WTC11 (cell line): ENCODE measurements around the gene RFK. TPM values are rescaled to one million over a fixed set of nuclear protein-coding genes. Genes with fewer than 3 reads are reported as not detected.
A peak's percentile ranks its signal among the peaks of the same experiment; 100 is the strongest.

Source experiments
- ATAC-seq: fragments of 200-7000 bp; cut with Tn5 transposase; 2 replicates; pipeline ENCODE4 v1.10.0; 2021; ENCODE audit warnings: mild to moderate bottlenecking, moderate library complexity
- CTCF ChIA-PET: fragments of 300-600 bp; sonication (Branson Sonifier 250); formaldehyde crosslinking; loops from one replicate; lab custom pipeline; 2021; ENCODE audit warnings: antibody characterized with exemption; lab: Charles Lee
- POLR2A ChIA-PET: fragments of 350-600 bp; sonication (Branson Sonifier 250); formaldehyde crosslinking; loops from one replicate; lab custom pipeline; 2021; ENCODE audit warnings: antibody characterized with exemption; lab: Charles Lee
- DNase-seq: peaks from one replicate; pipeline ENCODE4 v3.0.0; 2021; ENCODE audit warnings: low spot score
- H3K27ac Mint-ChIP-seq: 2 replicates; pipeline ENCODE4 v1.8.0; 2021; ENCODE audit warnings: mixed read lengths
- H3K27me3 Mint-ChIP-seq: 2 replicates; pipeline ENCODE4 v1.8.0; 2021; ENCODE audit warnings: low read depth, mild to moderate bottlenecking, moderate library complexity, mixed read lengths
- H3K36me3 Mint-ChIP-seq: 2 replicates; pipeline ENCODE4 v1.8.0; 2021; ENCODE audit warnings: mixed read lengths
- H3K4me1 Mint-ChIP-seq: 2 replicates; pipeline ENCODE4 v1.8.0; 2022; ENCODE audit warnings: mixed read lengths
- H3K4me3 Mint-ChIP-seq: 2 replicates; pipeline ENCODE4 v1.8.0; 2021; ENCODE audit warnings: mild to moderate bottlenecking, moderate library complexity, mixed read lengths
- H3K9me3 Mint-ChIP-seq: 2 replicates; pipeline ENCODE4 v1.8.0; 2021; ENCODE audit warnings: mixed read lengths
- CBFB ChIP-seq: sonication (generic); formaldehyde crosslinking; IDR thresholded peaks from 2 replicates; pipeline ENCODE4 v1.8.1; 2022; ENCODE audit warnings: mild to moderate bottlenecking, low read depth, missing genetic modification reagents
- ETV6 ChIP-seq: sonication (generic); formaldehyde crosslinking; IDR thresholded peaks from 2 replicates; pipeline ENCODE4 v1.8.1; 2022; ENCODE audit warnings: mild to moderate bottlenecking, missing genetic modification reagents
- FOXK1 ChIP-seq: sonication (generic); formaldehyde crosslinking; IDR thresholded peaks from 2 replicates; pipeline ENCODE4 v1.8.0; 2022; ENCODE audit warnings: mild to moderate bottlenecking, moderate library complexity, missing genetic modification reagents
- FOXP4 ChIP-seq: sonication (generic); formaldehyde crosslinking; IDR thresholded peaks from 2 replicates; pipeline ENCODE4 v1.8.0; 2022; ENCODE audit warnings: mild to moderate bottlenecking, missing genetic modification reagents
- IRF2 ChIP-seq: sonication (generic); formaldehyde crosslinking; IDR thresholded peaks from 2 replicates; pipeline ENCODE4 v1.8.0; 2022; ENCODE audit warnings: low read depth, missing genetic modification reagents, borderline replicate concordance
- JAZF1 ChIP-seq: fragments of 250-450 bp; sonication (Bioruptor Pico); IDR thresholded peaks from 2 replicates; pipeline ENCODE4 v1.9.0; 2021; ENCODE audit warnings: moderate library complexity, mild to moderate bottlenecking, inconsistent platforms
- MXD4 ChIP-seq: fragments of 250-450 bp; sonication (Bioruptor Pico); IDR thresholded peaks from 2 replicates; pipeline ENCODE4 v1.8.0; 2021; ENCODE audit warnings: mild to moderate bottlenecking, moderate library complexity, borderline replicate concordance
- MYBL2 ChIP-seq: sonication (generic); formaldehyde crosslinking; IDR thresholded peaks from 2 replicates; pipeline ENCODE4 v1.8.1; 2023; ENCODE audit warnings: mild to moderate bottlenecking, moderate library complexity, missing genetic modification reagents
- NR2C2 ChIP-seq: sonication (generic); formaldehyde crosslinking; IDR thresholded peaks from 2 replicates; pipeline ENCODE4 v1.8.0; 2022; ENCODE audit warnings: mild to moderate bottlenecking, missing genetic modification reagents
- RELA ChIP-seq: sonication (generic); formaldehyde crosslinking; IDR thresholded peaks from 2 replicates; pipeline ENCODE4 v1.8.1; 2022; ENCODE audit warnings: missing genetic modification reagents, mild to moderate bottlenecking, borderline replicate concordance
- RORB ChIP-seq: fragments of 250-450 bp; sonication (Bioruptor Pico); IDR thresholded peaks from 2 replicates; pipeline ENCODE4 v1.9.0; 2021; ENCODE audit warnings: mild to moderate bottlenecking
- SMAD3 ChIP-seq: sonication (generic); formaldehyde crosslinking; IDR thresholded peaks from 2 replicates; pipeline ENCODE4 v1.8.0; 2022; ENCODE audit warnings: missing genetic modification reagents, mild to moderate bottlenecking, borderline replicate concordance
- TEAD1 ChIP-seq: sonication (generic); formaldehyde crosslinking; IDR thresholded peaks from 2 replicates; pipeline ENCODE4 v1.8.0; 2022; ENCODE audit warnings: mild to moderate bottlenecking, missing genetic modification reagents
- ZBTB43 ChIP-seq: sonication (generic); formaldehyde crosslinking; IDR thresholded peaks from 2 replicates; pipeline ENCODE4 v1.8.1; 2023; ENCODE audit warnings: mild to moderate bottlenecking, missing genetic modification reagents
- ZMAT4 ChIP-seq: fragments of 250-450 bp; sonication (Bioruptor Pico); IDR thresholded peaks from 2 replicates; pipeline ENCODE4 v1.9.0; 2021; ENCODE audit warnings: mild to moderate bottlenecking
- total RNA-seq: library from RNA; stranded (reverse); gene quantifications from 3 replicates; pipeline ENCODE4 v1.2.3, GENCODE V29; 2021
- TF ChIP-seq, protein P1 (sequence below): sonication (generic); formaldehyde crosslinking; IDR thresholded peaks from 2 replicates; pipeline ENCODE4 v1.8.1; 2022; ENCODE audit warnings: mild to moderate bottlenecking, moderate library complexity, missing genetic modification reagents
- TF ChIP-seq, protein P2 (sequence below): sonication (generic); formaldehyde crosslinking; IDR thresholded peaks from 2 replicates; pipeline ENCODE4 v1.8.1; 2022; ENCODE audit warnings: mild to moderate bottlenecking, missing genetic modification reagents, moderate library complexity, borderline replicate concordance

The RFK gene
- total RNA-seq, 1 experiment from 2014 or later, result 14.9 TPM

DNA sequence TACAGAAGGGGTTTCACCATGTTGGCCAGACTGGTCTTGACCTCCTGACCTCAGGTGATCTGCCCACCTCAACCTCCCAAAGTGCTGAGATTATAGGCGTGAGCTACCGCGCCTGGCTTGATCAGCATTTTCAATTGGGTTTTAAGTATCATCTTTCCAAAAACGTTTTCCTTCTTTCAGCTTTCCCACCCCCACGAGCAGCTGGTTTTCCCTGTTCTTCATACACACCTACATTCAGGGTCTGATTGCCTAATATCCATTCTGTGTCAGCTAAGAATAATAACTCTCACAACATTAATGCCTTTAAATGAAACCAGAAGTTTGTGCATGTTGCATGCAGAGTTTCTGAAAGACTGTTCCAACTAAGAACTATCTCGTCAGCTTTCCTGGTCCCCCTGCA lies 38.3 kb downstream of the RFK start:
- Mint-ChIP-seq H3K4me1 (no peaks in the 10 kb centered on the region), H3K27me3 (no peaks in the 10 kb centered on the region), H3K9me3 (peaks cover 4% of the 10 kb centered on the region; the same call in 1 of the 2 replicates), H3K27ac (no peak overlapping the region), H3K4me3 (no peak overlapping the region), H3K36me3 (no peaks in the 10 kb centered on the region; the same call in 1 of the 2 replicates)
- ChIA-PET POLR2A (no interaction called here), CTCF (no interaction called here)
- ATAC-seq (no peak), DNase-seq (no peak)
- no peak for TF ChIP-seq MXD4
- TF ChIP-seq, protein P1, sequence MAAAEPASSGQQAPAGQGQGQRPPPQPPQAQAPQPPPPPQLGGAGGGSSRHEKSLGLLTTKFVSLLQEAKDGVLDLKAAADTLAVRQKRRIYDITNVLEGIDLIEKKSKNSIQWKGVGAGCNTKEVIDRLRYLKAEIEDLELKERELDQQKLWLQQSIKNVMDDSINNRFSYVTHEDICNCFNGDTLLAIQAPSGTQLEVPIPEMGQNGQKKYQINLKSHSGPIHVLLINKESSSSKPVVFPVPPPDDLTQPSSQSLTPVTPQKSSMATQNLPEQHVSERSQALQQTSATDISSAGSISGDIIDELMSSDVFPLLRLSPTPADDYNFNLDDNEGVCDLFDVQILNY (CRISPR knock-in tag), result no peak

DNA sequence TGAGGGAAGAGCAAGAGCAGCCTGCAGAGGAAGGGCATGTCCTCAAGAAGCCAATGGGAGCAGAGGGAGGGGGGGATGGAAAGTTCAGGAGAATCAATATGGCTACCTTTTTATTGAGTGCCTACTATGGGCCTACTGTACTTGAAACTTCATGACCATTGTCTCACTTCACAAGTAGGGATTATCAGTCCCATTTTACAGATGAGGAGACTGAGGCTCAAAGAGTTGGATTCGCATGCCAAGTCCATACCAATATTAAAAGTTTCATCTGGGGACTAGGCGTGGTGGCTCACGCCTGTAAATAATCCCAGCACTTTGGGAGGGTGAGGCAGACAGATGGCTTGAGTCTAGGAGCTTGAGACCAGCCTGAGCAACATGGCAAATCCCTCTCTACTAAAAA lies 40.0 kb downstream of the RFK start:
- POLR2A ChIA-PET, result no interaction called here
- no peaks in the 10 kb centered on the region; the same call in 1 of the 2 replicates for H3K36me3 Mint-ChIP-seq
- no peak overlapping the region for H3K4me3 Mint-ChIP-seq
- H3K27me3 Mint-ChIP-seq, result no peaks in the 10 kb centered on the region
- ATAC-seq (no peak), DNase-seq (no peak)
- TF ChIP-seq FOXK1, result no peak
- no peak for TF ChIP-seq SMAD3
- peaks cover 7% of the 10 kb centered on the region; the same call in 1 of the 2 replicates for H3K9me3 Mint-ChIP-seq
- peak overlapping the region; percentile 53; the same call in 1 of the 2 replicates for H3K27ac Mint-ChIP-seq
- no peaks in the 10 kb centered on the region for H3K4me1 Mint-ChIP-seq
- CTCF ChIA-PET, result no interaction called here

DNA sequence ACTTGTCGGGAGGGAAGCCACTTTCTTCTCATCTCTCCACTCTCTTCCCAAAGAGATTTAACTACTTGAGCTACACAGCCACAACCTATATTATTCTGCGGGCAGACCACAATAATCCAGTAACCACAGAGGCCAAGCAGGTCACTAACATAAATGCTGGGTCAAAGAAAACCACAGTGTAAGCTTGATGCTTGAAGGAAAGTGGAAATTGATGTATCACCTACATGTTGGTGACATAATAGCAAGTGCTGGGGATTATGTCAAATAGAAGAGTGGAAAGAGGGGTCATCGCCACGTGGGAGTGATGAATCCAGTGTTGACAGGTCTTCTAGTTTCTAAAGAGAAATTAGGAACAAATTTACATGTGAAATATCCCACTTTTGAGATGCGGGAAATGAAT lies 40.9 kb downstream of the RFK start:
- CTCF ChIA-PET, result no interaction called here
- DNase-seq, result no peak

More for the DNA sequence above, 40.9 kb downstream of the RFK start:
- Mint-ChIP-seq H3K4me3 (no peak overlapping the region), H3K36me3 (no peaks in the 10 kb centered on the region; the same call in 1 of the 2 replicates), H3K27ac (no peak overlapping the region), H3K4me1 (no peaks in the 10 kb centered on the region), H3K9me3 (peaks cover 7% of the 10 kb centered on the region; the same call in 1 of the 2 replicates), H3K27me3 (no peaks in the 10 kb centered on the region)
- ATAC-seq, result no peak
- no peak for TF ChIP-seq ZMAT4
- TF ChIP-seq FOXP4 (CRISPR knock-in tag), result no peak
- TF ChIP-seq MYBL2 (CRISPR knock-in tag), result no peak
- TF ChIP-seq ZBTB43 (CRISPR knock-in tag), result no peak
- no peak for TF ChIP-seq JAZF1 (CRISPR knock-in tag)
- TF ChIP-seq ETV6, result no peak
- no peak for TF ChIP-seq TEAD1
- no peak for TF ChIP-seq CBFB
- TF ChIP-seq NR2C2, result no peak
- TF ChIP-seq, protein P2, sequence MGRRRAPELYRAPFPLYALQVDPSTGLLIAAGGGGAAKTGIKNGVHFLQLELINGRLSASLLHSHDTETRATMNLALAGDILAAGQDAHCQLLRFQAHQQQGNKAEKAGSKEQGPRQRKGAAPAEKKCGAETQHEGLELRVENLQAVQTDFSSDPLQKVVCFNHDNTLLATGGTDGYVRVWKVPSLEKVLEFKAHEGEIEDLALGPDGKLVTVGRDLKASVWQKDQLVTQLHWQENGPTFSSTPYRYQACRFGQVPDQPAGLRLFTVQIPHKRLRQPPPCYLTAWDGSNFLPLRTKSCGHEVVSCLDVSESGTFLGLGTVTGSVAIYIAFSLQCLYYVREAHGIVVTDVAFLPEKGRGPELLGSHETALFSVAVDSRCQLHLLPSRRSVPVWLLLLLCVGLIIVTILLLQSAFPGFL (CRISPR knock-in tag), result no peak
- no peak for TF ChIP-seq IRF2 (CRISPR knock-in tag)
- no peak for TF ChIP-seq RORB (CRISPR knock-in tag)
- no peak for TF ChIP-seq RELA (CRISPR knock-in tag)
- POLR2A ChIA-PET, result no interaction called here
